Fibroblast of the aortic adventitia (primary cell): ENCODE results near the gene PSMA2. TPM values are rescaled to one million over a fixed set of nuclear protein-coding genes. Genes with fewer than 3 reads are reported as not detected.

Experiments
- DNase-seq: peaks from one replicate; pipeline ENCODE4 v3.0.0-alpha.2; 2010; ENCODE audit warnings: low read depth
- H3K4me3 ChIP-seq: 2 replicates; pipeline ENCODE4 v1.5.1; 2011; ENCODE audit warnings: low read depth, mild to moderate bottlenecking, control low read depth, low read length, moderate library complexity
- CTCF ChIP-seq: IDR thresholded peaks from 2 replicates; pipeline ENCODE4 v1.5.1; 2011; ENCODE audit warnings: mild to moderate bottlenecking, low read length, control low read depth, inconsistent platforms; ENCODE audit not compliant: insufficient read depth
- total RNA-seq: library from RNA; depleted of rRNA; stranded (reverse); fragments of >200 nt; gene quantifications from 2 replicates; pipeline ENCODE4 v1.2.3, GENCODE V29; 2012; ENCODE audit warnings: low replicate concordance

The PSMA2 gene
- total RNA-seq, 1 donor, result 121 TPM

- DNase-seq, result peak; percentile 23
- TF ChIP-seq CTCF, result no peak
- H3K4me3 ChIP-seq, result peak overlapping the region; percentile 91
Observed at GRCh38 chr7:42931447-42931833, 534 bp downstream of the PSMA2 start.

- no peak for TF ChIP-seq CTCF
- H3K4me3 ChIP-seq, result peak overlapping the region; percentile 91
- peak; percentile 43 for DNase-seq
Observed at GRCh38 chr7:42930889-42931288, 1.1 kb downstream of the PSMA2 start.

GRCh38 chr7:42929449-42929848 lies 2.5 kb downstream of the PSMA2 start:
- H3K4me3 ChIP-seq, result no peak overlapping the region
- DNase-seq, result no peak
- no peak for TF ChIP-seq CTCF

- no peak for DNase-seq
- H3K4me3 ChIP-seq, result no peak overlapping the region
- TF ChIP-seq CTCF, result no peak
Observed at GRCh38 chr7:42928754-42929153, 3.2 kb downstream of the PSMA2 start.

- TF ChIP-seq CTCF, result no peak
- no peak overlapping the region for H3K4me3 ChIP-seq
- DNase-seq, result no peak
Observed at GRCh38 chr7:42926204-42926603, 5.8 kb downstream of the PSMA2 start.

GRCh38 chr7:42925630-42926029 lies 6.3 kb downstream of the PSMA2 start:
- TF ChIP-seq CTCF, result no peak
- no peak overlapping the region for H3K4me3 ChIP-seq
- DNase-seq, result no peak

GRCh38 chr7:42924223-42924838 lies 7.6 kb downstream of the PSMA2 start:
- no peak overlapping the region for H3K4me3 ChIP-seq
- TF ChIP-seq CTCF, result no peak
- DNase-seq, result no peak
